ENCODE data around the gene TOMM7. TPM values are rescaled to one million over a fixed set of nuclear protein-coding genes. Genes with fewer than 3 reads are reported as not detected.

TOMM7 gene
- total RNA-seq, 4 donors from 2014 or later = 73.2 to 217 (median 126) TPM

- Histone ChIP-seq H3K27me3 (no peaks in the 10 kb centered on the region), H3K9me3 (no peaks in the 10 kb centered on the region), H3K4me1 (peaks cover 14 to 76% (median 47%) of the 10 kb centered on the region in 3 donors), H3K27ac (peak overlapping the region in 1 of 4 donors; percentile 97), H3K36me3 (peaks cover 0 to 17% (median 0%) of the 10 kb centered on the region in 3 donors), H3K4me3 (no peak overlapping the region)
- 90 to 93% methylated on average over 2 of the region's 2 CpGs for WGBS, 2 donors
- no peak for DNase-seq
- TF ChIP-seq POLR2A (IDR thresholded peaks at IDR 0.05) = no peak
- TF ChIP-seq CTCF (IDR thresholded peaks at IDR 0.05) = no peak
- intact Hi-C loops (cut with DNase I) = no loop called here
Measured at GRCh38 chr7:22861576-22861975, 38.9 kb upstream of the TOMM7 start.

GRCh38 chr7:22860784-22861482 is 38.3 kb upstream of the TOMM7 start:
- H3K9me3 ChIP-seq = no peaks in the 10 kb centered on the region
- no peak for DNase-seq
- H3K4me3 ChIP-seq = no peak overlapping the region
- 66 to 67% methylated on average over 4 of the region's 4 CpGs for WGBS, 2 donors
- intact Hi-C loops (cut with DNase I) = no loop called here
- H3K27me3 ChIP-seq = no peaks in the 10 kb centered on the region
- H3K4me1 ChIP-seq = peaks cover 17 to 78% (median 47%) of the 10 kb centered on the region in 3 donors
- H3K27ac ChIP-seq = peak overlapping the region; percentile 78 to 97 (median 88)
- no peak for TF ChIP-seq POLR2A (IDR thresholded peaks at IDR 0.05)
- TF ChIP-seq CTCF (IDR thresholded peaks at IDR 0.05) = peak in 5 of 6 experiments; percentile 8 to 53 (median 29)
- H3K36me3 ChIP-seq = peaks cover 0 to 18% (median 0%) of the 10 kb centered on the region in 3 donors

DNA sequence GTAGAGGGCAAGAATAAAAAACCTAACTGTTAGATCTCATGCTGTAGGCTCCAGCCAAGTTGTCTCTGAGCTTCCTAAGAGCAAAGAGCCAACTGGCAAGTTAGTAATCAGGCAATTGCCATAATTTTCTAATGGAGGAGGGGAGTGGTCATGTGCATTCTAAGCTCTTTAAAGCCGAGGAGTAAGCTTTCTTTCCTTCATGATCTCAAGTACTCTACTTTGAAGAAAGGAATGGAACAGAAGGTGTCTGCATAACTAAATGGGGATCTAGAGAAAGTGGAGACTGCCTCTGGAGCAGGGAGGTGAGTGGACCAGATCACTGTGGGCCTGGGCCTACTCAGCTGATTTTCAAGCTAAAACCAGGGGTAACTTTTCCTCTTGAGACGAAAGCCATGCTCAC is 37.7 kb upstream of the TOMM7 start:
- peaks cover 23 to 79% (median 49%) of the 10 kb centered on the region in 3 donors for H3K4me1 ChIP-seq
- no peak for DNase-seq
- H3K36me3 ChIP-seq = peaks cover 0 to 18% (median 0%) of the 10 kb centered on the region in 3 donors
- no peaks in the 10 kb centered on the region for H3K9me3 ChIP-seq
- no peak overlapping the region for H3K4me3 ChIP-seq
- peak overlapping the region; percentile 78 to 97 (median 88) for H3K27ac ChIP-seq
- TF ChIP-seq POLR2A (IDR thresholded peaks at IDR 0.05) (no peak), CTCF (IDR thresholded peaks at IDR 0.05) (no peak)
- WGBS, 2 donors = 53 to 62% methylated on average over 2 of the region's 2 CpGs
- H3K27me3 ChIP-seq = no peaks in the 10 kb centered on the region
- intact Hi-C loops (cut with DNase I) = no loop called here

DNA sequence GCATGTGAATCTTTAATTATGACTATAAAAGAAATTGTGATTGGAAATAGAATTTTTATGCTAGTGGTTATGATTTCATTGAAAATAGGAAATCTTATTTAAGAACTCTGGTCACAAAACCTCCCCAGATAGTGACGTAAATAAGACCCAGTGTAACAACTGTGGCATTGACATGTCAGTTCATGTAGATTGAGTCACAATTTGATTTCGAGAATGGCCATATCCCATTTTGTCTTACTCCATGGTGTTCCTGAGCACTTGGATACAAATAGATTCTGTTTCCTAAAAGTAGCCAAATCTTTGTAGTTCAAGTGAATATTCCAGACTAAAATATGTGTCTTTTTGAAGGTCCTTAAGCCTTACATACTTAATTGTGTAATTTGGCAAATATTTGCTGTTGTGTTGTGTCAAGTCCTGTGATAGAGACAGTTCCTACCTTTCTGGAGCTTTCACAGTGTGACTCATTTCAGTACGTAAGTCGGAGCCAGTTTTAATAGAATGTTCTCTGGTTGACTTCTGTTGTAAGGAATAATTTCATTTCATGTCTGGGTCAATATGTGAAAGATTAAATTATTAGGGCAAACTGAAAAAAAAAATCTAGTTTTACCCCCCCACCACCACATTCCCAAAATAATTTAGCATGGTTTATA is 37.1 kb upstream of the TOMM7 start:
- Histone ChIP-seq H3K27me3 (no peaks in the 10 kb centered on the region), H3K27ac (peak overlapping the region; percentile 78 to 97 (median 88)), H3K9me3 (no peaks in the 10 kb centered on the region), H3K4me3 (no peak overlapping the region), H3K4me1 (peaks cover 25 to 79% (median 49%) of the 10 kb centered on the region in 3 donors), H3K36me3 (peaks cover 0 to 18% (median 0%) of the 10 kb centered on the region in 3 donors)
- WGBS, 2 donors = 25 to 29% methylated on average over 4 of the region's 4 CpGs
- no peak for DNase-seq
- intact Hi-C loops (cut with DNase I) = loop anchor here (10.0 kb wide), 1 partner anchor 155 kb away; the partner anchor contains the start of gene HYCC1
- TF ChIP-seq POLR2A (IDR thresholded peaks at IDR 0.05) (no peak), CTCF (IDR thresholded peaks at IDR 0.05) (no peak)
